Progenitor cell of endocrine pancreas (in vitro differentiated cells): ENCODE data around the gene IL17RA. TPM values are rescaled to one million over a fixed set of nuclear protein-coding genes. Genes with fewer than 3 reads are reported as not detected.

Experiments used
- DNase-seq: peaks from one replicate; pipeline ENCODE4 v3.0.0; 2021; ENCODE audit warnings: low spot score; ENCODE audit not compliant: unreplicated experiment
- H3K27ac Mint-ChIP-seq: 2 replicates; pipeline ENCODE4 v1.8.0; 2021; ENCODE audit warnings: mild to moderate bottlenecking, moderate library complexity, mixed read lengths
- H3K27me3 Mint-ChIP-seq: 2 replicates; pipeline ENCODE4 v1.8.0; 2021; ENCODE audit warnings: mixed read lengths
- H3K36me3 Mint-ChIP-seq: 2 replicates; pipeline ENCODE4 v1.8.0; 2022; ENCODE audit warnings: mixed read lengths; ENCODE audit not compliant: insufficient read depth
- H3K4me1 Mint-ChIP-seq: 2 replicates; pipeline ENCODE4 v1.8.0; 2021; ENCODE audit warnings: low read depth, mixed read lengths
- H3K4me3 Mint-ChIP-seq: 2 replicates; pipeline ENCODE4 v1.8.0; 2021; ENCODE audit warnings: low read depth, mild to moderate bottlenecking, moderate library complexity, mixed read lengths
- H3K9me3 Mint-ChIP-seq: 2 replicates; pipeline ENCODE4 v1.8.0; 2021; ENCODE audit warnings: low read depth, mixed read lengths
- CTCF ChIP-seq: fragments of 200-600 bp; sonication (generic); IDR thresholded peaks from one replicate; pipeline ENCODE4 v1.5.0; 2021; ENCODE audit warnings: antibody characterized with exemption, mild to moderate bottlenecking; ENCODE audit not compliant: unreplicated experiment
- total RNA-seq: library from RNA; stranded (reverse); gene quantifications from 2 replicates; pipeline ENCODE4 v1.2.1, GENCODE V29; 2021

The IL17RA gene
- total RNA-seq, 1 donor from 2014 or later: 8.4 TPM

- no peaks in the 10 kb centered on the region for H3K9me3 Mint-ChIP-seq
These were observed 24.7 kb upstream of the IL17RA start for GRCh38 chr22:17060126-17060525.

GRCh38 chr22:17063411-17064106, 21.2 kb upstream of the IL17RA start:
- Mint-ChIP-seq H3K36me3 (no peaks in the 10 kb centered on the region), H3K9me3 (no peaks in the 10 kb centered on the region), H3K27me3 (peaks cover 4% of the 10 kb centered on the region), H3K4me1 (peaks cover 19% of the 10 kb centered on the region), H3K4me3 (no peak overlapping the region), H3K27ac (peak overlapping the region; percentile 44)
- DNase-seq: no peak
- TF ChIP-seq CTCF: no peak

More at GRCh38 chr22:17060126-17060525, 24.7 kb upstream of the IL17RA start:
- Mint-ChIP-seq H3K27me3 (peaks cover 9% of the 10 kb centered on the region), H3K4me1 (peaks cover 7% of the 10 kb centered on the region), H3K27ac (no peak overlapping the region), H3K4me3 (no peak overlapping the region), H3K36me3 (no peaks in the 10 kb centered on the region)
- no peak for DNase-seq
- TF ChIP-seq CTCF: no peak

- no peak overlapping the region for H3K4me3 Mint-ChIP-seq
- no peak for TF ChIP-seq CTCF
- peaks cover 20% of the 10 kb centered on the region for H3K4me1 Mint-ChIP-seq
- no peak overlapping the region for H3K27ac Mint-ChIP-seq
- H3K9me3 Mint-ChIP-seq: no peaks in the 10 kb centered on the region
- H3K36me3 Mint-ChIP-seq: no peaks in the 10 kb centered on the region
- no peaks in the 10 kb centered on the region for H3K27me3 Mint-ChIP-seq
- no peak for DNase-seq
These were observed 20.2 kb upstream of the IL17RA start for GRCh38 chr22:17064498-17065100.

GRCh38 chr22:17065433-17065832, 19.4 kb upstream of the IL17RA start:
- no peak for DNase-seq
- Mint-ChIP-seq H3K4me1 (peaks cover 20% of the 10 kb centered on the region), H3K4me3 (no peak overlapping the region), H3K9me3 (no peaks in the 10 kb centered on the region), H3K27ac (no peak overlapping the region), H3K36me3 (no peaks in the 10 kb centered on the region), H3K27me3 (no peaks in the 10 kb centered on the region)
- TF ChIP-seq CTCF: no peak

GRCh38 chr22:17072877-17073276, 11.9 kb upstream of the IL17RA start:
- peaks cover 7% of the 10 kb centered on the region for H3K4me1 Mint-ChIP-seq
- no peak for TF ChIP-seq CTCF
- H3K27ac Mint-ChIP-seq: no peak overlapping the region
- no peak overlapping the region for H3K4me3 Mint-ChIP-seq
- no peaks in the 10 kb centered on the region for H3K27me3 Mint-ChIP-seq
- H3K36me3 Mint-ChIP-seq: no peaks in the 10 kb centered on the region
- no peaks in the 10 kb centered on the region for H3K9me3 Mint-ChIP-seq
- no peak for DNase-seq
